GM13977 (cell line): ENCODE results near the gene ADAMTS18.

Source experiments
- DNase-seq: peaks from one replicate; pipeline ENCODE4 v3.0.0; 2012; ENCODE audit warnings: low spot score
- in situ Hi-C: fragments of 300-500 bp; cut with MboI; formaldehyde crosslinking; loops from one replicate; pipeline ENCODE4 v1.12.0; 2022; ENCODE audit warnings: low sequenced_read_pairs, low pct_unique_long_range_greater_than_20kb, mixed read lengths, inconsistent platforms; ENCODE audit not compliant: unreplicated experiment
- TF ChIP-seq, protein P1 (sequence below): IDR thresholded peaks from 2 replicates; pipeline ENCODE4 v1.5.1; 2012; ENCODE audit warnings: mild to moderate bottlenecking, control low read depth; ENCODE audit not compliant: insufficient read depth; ENCODE audit errors: extremely low read depth, missing control alignments

ADAMTS18 gene, protein sequence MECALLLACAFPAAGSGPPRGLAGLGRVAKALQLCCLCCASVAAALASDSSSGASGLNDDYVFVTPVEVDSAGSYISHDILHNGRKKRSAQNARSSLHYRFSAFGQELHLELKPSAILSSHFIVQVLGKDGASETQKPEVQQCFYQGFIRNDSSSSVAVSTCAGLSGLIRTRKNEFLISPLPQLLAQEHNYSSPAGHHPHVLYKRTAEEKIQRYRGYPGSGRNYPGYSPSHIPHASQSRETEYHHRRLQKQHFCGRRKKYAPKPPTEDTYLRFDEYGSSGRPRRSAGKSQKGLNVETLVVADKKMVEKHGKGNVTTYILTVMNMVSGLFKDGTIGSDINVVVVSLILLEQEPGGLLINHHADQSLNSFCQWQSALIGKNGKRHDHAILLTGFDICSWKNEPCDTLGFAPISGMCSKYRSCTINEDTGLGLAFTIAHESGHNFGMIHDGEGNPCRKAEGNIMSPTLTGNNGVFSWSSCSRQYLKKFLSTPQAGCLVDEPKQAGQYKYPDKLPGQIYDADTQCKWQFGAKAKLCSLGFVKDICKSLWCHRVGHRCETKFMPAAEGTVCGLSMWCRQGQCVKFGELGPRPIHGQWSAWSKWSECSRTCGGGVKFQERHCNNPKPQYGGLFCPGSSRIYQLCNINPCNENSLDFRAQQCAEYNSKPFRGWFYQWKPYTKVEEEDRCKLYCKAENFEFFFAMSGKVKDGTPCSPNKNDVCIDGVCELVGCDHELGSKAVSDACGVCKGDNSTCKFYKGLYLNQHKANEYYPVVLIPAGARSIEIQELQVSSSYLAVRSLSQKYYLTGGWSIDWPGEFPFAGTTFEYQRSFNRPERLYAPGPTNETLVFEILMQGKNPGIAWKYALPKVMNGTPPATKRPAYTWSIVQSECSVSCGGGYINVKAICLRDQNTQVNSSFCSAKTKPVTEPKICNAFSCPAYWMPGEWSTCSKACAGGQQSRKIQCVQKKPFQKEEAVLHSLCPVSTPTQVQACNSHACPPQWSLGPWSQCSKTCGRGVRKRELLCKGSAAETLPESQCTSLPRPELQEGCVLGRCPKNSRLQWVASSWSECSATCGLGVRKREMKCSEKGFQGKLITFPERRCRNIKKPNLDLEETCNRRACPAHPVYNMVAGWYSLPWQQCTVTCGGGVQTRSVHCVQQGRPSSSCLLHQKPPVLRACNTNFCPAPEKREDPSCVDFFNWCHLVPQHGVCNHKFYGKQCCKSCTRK (N-terminal part only)

DNA sequence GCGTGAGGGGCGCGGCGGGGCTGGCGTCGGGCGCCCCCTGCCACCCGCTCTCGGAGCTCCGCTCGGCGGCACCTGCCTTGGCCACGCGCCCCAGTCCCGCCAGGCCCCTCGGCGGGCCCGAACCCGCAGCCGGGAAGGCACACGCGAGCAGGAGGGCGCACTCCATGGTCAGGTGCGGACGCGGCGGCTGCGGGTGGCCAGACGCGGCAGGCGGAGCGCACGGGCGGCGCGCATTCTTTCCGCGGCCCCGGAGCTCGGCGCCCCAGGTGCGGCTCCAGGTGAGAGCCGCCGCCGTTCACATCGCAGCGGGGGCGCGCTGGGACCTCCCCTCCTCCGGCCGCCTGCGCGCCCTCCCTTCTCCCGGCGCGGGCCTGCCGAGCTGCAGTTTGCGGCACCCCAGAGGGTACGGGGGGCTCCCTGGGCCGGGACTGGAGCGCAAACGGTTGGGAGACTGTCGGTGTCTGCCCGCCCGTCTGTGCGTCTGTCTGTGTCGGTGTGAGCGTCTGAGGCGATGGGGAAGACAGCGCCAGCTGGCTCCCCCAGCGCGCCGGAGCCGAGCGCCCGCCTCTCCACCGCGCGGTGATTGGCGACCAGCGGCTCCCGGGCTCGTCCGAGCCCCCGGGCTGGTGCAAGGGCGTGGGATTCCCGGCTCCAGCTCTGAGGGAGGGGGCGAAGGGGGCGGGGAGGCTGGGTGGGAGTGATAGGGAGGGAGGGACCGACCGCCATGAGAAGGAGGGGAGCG lies at the start of gene ADAMTS18:
Gene ADAMTS18, minus strand, starts transcription at position 505 of the 742 bp plus-strand sequence. Its CDS starts 339 bp downstream, at position 166.
- TF ChIP-seq, protein P1, sequence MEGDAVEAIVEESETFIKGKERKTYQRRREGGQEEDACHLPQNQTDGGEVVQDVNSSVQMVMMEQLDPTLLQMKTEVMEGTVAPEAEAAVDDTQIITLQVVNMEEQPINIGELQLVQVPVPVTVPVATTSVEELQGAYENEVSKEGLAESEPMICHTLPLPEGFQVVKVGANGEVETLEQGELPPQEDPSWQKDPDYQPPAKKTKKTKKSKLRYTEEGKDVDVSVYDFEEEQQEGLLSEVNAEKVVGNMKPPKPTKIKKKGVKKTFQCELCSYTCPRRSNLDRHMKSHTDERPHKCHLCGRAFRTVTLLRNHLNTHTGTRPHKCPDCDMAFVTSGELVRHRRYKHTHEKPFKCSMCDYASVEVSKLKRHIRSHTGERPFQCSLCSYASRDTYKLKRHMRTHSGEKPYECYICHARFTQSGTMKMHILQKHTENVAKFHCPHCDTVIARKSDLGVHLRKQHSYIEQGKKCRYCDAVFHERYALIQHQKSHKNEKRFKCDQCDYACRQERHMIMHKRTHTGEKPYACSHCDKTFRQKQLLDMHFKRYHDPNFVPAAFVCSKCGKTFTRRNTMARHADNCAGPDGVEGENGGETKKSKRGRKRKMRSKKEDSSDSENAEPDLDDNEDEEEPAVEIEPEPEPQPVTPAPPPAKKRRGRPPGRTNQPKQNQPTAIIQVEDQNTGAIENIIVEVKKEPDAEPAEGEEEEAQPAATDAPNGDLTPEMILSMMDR = no peak
- no peak for DNase-seq
- in situ Hi-C loops = no loop called here

DNA sequence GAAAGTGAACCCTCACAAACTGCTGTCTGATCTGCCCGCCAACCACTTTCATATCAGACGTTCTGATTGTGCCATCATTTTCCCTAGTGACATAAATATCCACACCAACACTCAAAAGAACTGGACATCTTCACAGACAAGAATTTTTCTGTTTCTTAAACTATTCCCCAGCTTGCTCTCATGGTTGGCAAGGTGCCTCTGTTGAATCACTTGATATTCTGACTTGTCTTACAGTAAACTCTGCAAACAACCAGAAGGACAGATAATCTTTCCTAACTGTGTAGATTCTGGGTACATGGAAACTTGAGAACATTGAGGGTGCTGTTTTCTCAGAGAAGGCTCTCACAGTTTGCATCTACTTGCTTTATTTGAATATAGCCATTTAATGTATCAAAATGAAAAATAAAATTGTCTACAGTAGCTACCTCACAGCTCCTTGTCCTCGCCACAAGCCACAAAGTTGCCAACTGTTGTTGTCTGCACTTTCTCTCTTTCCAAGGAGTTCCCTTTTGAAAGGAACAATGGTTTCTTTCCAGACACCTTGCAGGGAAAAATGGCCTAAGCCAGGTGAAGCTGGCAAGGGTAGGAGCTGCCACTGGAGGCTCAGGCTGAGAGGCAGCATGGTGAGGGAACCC lies 46.0 kb upstream of the ADAMTS18 start:
- DNase-seq = no peak
- TF ChIP-seq, protein P1 = no peak
- in situ Hi-C loops = no loop called here

DNA sequence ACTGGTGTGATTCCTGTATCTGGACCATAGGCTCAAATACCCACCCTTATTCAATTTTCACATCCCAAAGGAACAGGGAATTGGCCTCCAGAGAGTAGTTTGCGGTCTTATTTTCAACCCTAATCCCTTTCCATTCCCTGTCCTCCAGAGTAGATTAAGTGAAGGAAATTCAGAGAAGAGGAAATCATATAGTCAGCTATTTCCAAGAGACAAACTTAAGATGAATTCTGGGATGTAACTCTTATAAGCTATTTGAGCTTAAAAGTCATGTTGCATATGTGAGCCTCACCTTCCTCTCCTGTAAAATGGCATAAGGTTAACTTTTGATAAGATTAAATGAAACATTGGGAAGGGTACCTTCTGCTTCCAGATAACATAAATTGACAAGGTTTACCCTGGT lies 37.4 kb upstream of the ADAMTS18 start:
- no peak for DNase-seq
- in situ Hi-C loops = no loop called here
- TF ChIP-seq, protein P1 = no peak

DNA sequence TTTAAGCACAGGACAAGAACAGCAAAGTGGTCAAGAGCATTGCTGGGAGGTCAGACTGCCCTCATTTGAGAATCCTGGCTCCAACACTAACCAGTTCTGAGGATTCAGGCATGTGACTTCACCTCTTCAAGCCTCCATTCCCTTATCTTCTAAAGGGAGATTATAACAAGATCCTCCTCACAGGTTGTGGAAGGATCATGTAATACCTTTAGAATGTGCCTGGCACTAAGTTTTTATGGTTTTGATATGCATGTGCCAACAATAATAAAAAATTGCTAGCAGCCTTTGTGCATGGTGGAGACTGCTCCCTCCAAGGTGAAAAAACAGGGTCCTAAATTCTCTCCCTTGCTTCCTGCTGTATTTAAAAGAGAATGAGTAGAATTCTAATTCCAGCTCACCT lies 36.0 kb upstream of the ADAMTS18 start:
- DNase-seq = no peak
- TF ChIP-seq, protein P1 = no peak
- in situ Hi-C loops = no loop called here

DNA sequence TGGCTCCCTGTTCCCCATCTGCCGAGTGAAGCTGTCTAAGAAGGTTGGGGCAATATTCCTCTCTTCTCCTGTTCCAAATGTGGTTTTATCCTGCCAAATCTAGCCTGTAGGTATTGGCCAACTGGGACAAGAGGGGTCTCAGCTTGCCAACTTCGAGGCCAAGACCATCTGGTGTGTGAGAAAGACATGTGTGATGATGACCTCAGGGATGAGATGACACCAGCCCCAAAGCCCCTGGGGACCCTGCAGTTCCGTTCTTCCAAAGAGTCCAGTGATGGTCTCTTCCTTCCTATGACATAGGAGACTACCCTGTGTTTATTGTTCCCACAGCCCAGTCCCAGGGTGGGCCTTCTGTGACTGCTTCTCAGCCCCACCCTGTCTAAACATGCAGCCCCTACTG lies 34.8 kb upstream of the ADAMTS18 start:
- TF ChIP-seq, protein P1 = no peak
- in situ Hi-C loops = no loop called here
- DNase-seq = no peak
